Measurements from ENCODE around the gene IRAK3.

The IRAK3 gene

GRCh38 chr12:66272650-66273049 lies 83.6 kb downstream of the IRAK3 start:
- Histone ChIP-seq H3K36me3 (ENCODE audit: low read length) (no peaks in the 10 kb centered on the region), H4K20me1 (ENCODE audit: low read depth, low read length) (no peaks in the 10 kb centered on the region), H3K4me3 (ENCODE audit: insufficient read depth, low read length, poor library complexity, severe bottlenecking) (no peak overlapping the region), H2AFZ (ENCODE audit: low read depth, low read length, severe bottlenecking) (no peak overlapping the region), H3K9me2 (replicated peaks; ENCODE audit: insufficient read depth, low read length) (no peaks in the 10 kb centered on the region), H3K27ac (ENCODE audit: low read depth, low read length) (no peak overlapping the region), H3K79me2 (ENCODE audit: insufficient read depth, low read length) (no peaks in the 10 kb centered on the region), H3F3A (ENCODE audit: insufficient read depth) (no peaks in the 10 kb centered on the region), H3K9ac (ENCODE audit: low read length) (no peak overlapping the region), H3K9me3 (ENCODE audit: insufficient read depth, low read length) (no peaks in the 10 kb centered on the region), H3K27me3 (ENCODE audit: low read length) (no peaks in the 10 kb centered on the region), H3K4me2 (ENCODE audit: low read depth, low read length, poor library complexity, severe bottlenecking) (no peak overlapping the region)
- TF ChIP-seq CTCF (IDR thresholded peaks at IDR 0.05; ENCODE audit: insufficient read depth, low read length, poor library complexity, severe bottlenecking) (no peak), EZH2phosphoT487 (conservative IDR thresholded peaks at IDR 0.05; ENCODE audit: low read length) (no peak)

GRCh38 chr12:66273147-66273546 lies 84.1 kb downstream of the IRAK3 start:
- Histone ChIP-seq H4K20me1 (ENCODE audit: low read depth, low read length) (no peaks in the 10 kb centered on the region), H3K9me3 (ENCODE audit: insufficient read depth, low read length) (no peaks in the 10 kb centered on the region), H3K79me2 (ENCODE audit: insufficient read depth, low read length) (no peaks in the 10 kb centered on the region), H3K27ac (ENCODE audit: low read depth, low read length) (no peak overlapping the region), H3K9me2 (replicated peaks; ENCODE audit: insufficient read depth, low read length) (no peaks in the 10 kb centered on the region), H3K9ac (ENCODE audit: low read length) (no peak overlapping the region), H3F3A (ENCODE audit: insufficient read depth) (no peaks in the 10 kb centered on the region), H3K4me2 (ENCODE audit: low read depth, low read length, poor library complexity, severe bottlenecking) (no peak overlapping the region), H3K27me3 (ENCODE audit: low read length) (no peaks in the 10 kb centered on the region), H3K4me3 (ENCODE audit: insufficient read depth, low read length, poor library complexity, severe bottlenecking) (no peak overlapping the region), H3K36me3 (ENCODE audit: low read length) (no peaks in the 10 kb centered on the region), H2AFZ (ENCODE audit: low read depth, low read length, severe bottlenecking) (no peak overlapping the region)
- TF ChIP-seq CTCF (IDR thresholded peaks at IDR 0.05; ENCODE audit: insufficient read depth, low read length, poor library complexity, severe bottlenecking) = no peak
- no peak for TF ChIP-seq EZH2phosphoT487 (conservative IDR thresholded peaks at IDR 0.05; ENCODE audit: low read length)

GRCh38 chr12:66275040-66275439 lies 86.0 kb downstream of the IRAK3 start:
- Histone ChIP-seq H3K36me3 (ENCODE audit: low read length) (no peaks in the 10 kb centered on the region), H3K9ac (ENCODE audit: low read length) (no peak overlapping the region), H2AFZ (ENCODE audit: low read depth, low read length, severe bottlenecking) (no peak overlapping the region), H3K27me3 (ENCODE audit: low read length) (no peaks in the 10 kb centered on the region), H3K4me2 (ENCODE audit: low read depth, low read length, poor library complexity, severe bottlenecking) (no peak overlapping the region), H3K9me3 (ENCODE audit: insufficient read depth, low read length) (no peaks in the 10 kb centered on the region), H3K79me2 (ENCODE audit: insufficient read depth, low read length) (no peaks in the 10 kb centered on the region), H3K4me3 (ENCODE audit: insufficient read depth, low read length, poor library complexity, severe bottlenecking) (no peak overlapping the region), H4K20me1 (ENCODE audit: low read depth, low read length) (no peaks in the 10 kb centered on the region), H3K27ac (ENCODE audit: low read depth, low read length) (no peak overlapping the region), H3F3A (ENCODE audit: insufficient read depth) (no peaks in the 10 kb centered on the region), H3K9me2 (replicated peaks; ENCODE audit: insufficient read depth, low read length) (no peaks in the 10 kb centered on the region)
- TF ChIP-seq EZH2phosphoT487 (conservative IDR thresholded peaks at IDR 0.05; ENCODE audit: low read length) (no peak), CTCF (IDR thresholded peaks at IDR 0.05; ENCODE audit: insufficient read depth, low read length, poor library complexity, severe bottlenecking) (no peak)

All from SU-DHL-6 (cell line).